Medulla oblongata (tissue), 1 donor: ENCODE results near the gene EXOC3L1.

Source experiments
- DNase-seq: peaks from one replicate; pipeline ENCODE4 v3.0.0-alpha.2; 2015; ENCODE audit errors: extremely low spot score

The EXOC3L1 gene

DNA sequence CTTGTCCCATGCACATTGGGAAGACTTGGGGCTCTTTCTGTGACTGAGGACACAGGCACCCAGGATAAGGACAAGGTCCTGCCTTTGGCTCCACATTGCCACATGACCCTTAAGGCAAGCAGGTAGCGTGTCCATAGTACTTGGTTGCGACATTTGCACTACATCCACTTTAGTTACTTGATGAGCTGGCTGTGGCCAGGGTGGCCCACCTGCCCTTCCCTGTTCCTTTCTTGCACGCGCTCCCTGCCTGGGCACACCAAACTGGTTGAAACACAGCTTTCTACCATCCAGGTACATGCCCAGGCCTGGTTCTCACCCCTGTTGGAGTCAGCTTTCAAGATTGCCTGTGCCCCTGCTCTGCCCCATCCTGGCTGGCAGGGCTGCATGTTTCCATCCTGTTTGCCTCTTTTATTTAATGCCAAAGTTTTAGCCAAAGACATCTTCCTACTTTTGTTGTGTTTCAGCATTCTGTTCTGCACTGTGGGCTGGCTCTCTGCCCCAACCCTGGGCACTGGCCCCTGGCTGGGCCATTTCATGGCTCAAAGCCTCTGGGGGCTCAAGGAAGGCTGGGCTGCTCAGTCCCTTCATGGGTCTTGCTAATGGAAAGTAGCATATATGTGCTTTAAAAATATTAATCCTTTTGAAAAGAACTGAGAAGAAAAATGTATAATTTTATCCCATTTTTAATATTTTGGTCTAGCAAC is 42.3 kb downstream of the EXOC3L1 start:
- peak; percentile 33 for DNase-seq

DNA sequence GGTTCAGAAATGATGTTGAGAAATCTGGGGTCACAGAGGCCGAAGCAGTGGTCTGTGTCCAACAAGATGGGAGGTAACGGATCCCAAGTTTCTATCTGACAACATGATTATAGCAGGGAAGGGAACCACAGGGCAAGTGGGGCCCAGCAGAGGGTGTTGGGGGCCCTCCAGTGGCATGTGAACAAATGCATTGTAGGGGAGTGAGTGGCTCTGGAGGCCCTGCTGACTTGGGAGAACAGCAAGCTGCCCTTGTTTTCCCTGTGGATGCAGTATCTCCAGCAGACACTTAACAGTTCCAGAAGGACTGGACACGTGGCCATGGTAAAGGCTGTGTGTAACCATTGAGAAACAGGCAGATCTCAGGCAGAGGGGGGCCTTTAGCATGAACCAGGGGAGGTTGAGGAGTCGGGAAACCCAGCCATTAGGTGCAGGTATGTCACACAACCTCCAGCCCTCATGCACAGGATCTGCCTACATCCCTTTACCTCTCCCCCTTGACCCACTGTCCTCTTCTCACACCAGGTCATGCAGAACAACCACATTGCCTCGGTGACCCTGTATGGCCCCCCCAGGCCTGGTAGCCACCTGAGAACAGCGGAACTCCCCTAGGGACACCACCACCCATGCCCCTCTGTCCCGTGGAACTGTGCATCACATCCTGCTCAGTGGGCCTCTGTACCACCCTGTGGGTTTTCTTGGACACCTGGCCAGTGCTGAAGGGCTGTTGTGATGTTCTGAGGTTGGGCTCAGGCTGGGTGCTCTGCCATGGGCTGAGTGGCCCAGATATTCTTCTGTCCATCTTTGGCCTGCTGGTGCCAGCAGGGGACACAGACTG is 43.2 kb downstream of the EXOC3L1 start:
- peak; percentile 60 for DNase-seq

DNA sequence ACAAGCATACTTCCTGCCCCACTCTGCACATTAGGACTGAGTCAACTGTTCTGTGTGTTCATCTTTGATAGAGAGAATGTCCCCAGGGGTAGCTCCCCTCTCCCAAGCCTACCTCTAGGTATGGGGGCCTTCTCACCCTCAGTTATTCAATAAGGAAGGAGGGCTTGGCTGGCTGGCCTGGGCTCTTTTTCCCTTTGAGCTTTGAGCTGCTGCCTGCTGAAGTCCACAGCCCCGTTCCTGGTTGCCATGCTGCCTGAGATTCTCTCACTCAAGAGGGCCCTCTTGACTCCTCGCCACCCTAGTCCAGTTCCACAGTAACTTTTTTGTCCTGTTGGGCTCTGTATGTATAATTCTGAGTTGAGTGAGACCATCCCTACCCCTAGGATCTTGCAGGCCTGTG is 44.2 kb downstream of the EXOC3L1 start:
- DNase-seq: no peak

DNA sequence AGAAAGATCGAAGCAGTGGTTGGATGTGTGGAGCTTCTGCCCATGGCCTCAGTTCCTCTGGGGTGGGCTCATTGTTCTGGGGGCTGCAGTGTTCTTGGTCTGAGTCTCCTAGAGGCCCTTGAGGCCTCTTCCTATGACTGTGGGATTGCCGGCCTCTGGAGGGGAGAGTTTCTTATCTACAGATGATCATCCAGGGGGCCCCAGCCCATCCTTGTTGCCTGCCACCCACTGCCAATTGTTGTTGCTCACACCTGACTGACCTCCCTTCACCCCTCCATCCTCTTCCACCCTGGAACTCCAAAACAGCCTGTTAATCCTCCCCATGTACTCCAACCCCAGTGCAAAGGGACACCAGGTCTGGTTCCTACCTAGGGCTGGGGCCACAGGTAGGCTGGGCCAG is 45.0 kb downstream of the EXOC3L1 start:
- DNase-seq: no peak

DNA sequence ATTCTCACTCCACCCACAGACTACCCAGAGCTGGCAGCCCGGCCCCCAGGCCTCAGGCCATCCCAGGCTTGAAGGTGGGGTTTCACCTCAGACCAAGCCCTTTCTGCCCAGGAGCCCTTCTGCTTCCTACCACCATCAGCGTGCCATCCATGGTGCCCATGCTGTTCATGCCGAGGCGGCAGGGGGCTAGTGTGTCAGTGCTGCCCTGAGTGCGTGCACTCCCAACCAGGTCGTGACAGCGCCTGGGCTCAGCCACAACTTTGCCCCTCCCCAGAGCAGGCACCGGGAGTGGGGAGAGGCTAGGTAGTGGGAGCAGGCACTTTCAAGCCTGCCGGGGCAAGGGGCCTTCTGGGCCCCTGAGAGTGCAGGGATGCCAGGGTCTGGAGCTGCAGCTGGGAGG is 47.6 kb downstream of the EXOC3L1 start:
- DNase-seq: no peak

DNA sequence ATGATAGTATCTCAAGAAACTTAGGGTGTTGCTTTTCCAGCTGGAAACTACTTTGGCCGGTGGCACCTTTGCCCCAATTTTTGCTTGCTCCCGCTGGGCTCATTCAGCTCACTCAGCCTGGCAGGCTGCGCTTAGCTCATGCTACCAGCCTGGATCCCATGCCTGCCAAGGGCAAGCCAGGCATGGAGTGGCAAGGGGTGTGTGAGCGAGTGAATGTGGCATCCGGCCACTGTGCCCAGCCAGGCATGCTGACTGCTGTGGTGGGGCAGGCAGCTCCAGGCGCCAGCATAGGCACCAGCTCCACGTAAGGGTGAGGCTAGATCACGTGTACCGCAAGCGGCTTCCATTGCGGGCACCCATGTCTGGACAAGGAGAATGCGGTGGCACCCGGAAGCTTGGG is 48.5 kb downstream of the EXOC3L1 start:
- no peak for DNase-seq

DNA sequence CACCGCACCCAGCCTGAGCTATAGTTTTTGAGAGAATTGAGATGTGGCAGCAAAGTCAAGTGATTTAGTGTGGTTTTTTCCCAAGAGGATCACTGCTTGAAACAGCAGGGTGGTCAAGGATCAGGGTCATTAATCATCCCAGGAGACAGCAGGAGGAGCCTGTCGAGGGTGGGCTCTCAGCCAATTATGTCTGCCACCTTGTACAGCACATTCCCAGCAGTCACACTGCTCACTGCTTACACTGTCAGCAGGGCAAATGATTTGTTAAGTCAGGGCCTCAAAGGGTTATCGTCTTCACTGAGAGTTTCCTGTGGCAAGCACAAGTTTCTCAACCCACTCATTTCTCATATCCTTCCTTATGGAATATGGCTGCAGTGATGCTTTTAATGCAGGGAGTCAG is 52.3 kb downstream of the EXOC3L1 start:
- no peak for DNase-seq
